GM21360 (cell line): ENCODE data around the gene SETD5.
"Not testable (repeated sequence)": the region's sequence is repeated elsewhere in the genome, so short reads cannot be mapped to it uniquely, and the experiment has no call there.

Experiments
- ATAC-seq: cut with Tn5 transposase; IDR thresholded peaks from one replicate; pipeline ENCODE4 v1.9.1; 2021; ENCODE audit warnings: mild to moderate bottlenecking, moderate library complexity; ENCODE audit not compliant: unreplicated experiment

Gene SETD5

DNA sequence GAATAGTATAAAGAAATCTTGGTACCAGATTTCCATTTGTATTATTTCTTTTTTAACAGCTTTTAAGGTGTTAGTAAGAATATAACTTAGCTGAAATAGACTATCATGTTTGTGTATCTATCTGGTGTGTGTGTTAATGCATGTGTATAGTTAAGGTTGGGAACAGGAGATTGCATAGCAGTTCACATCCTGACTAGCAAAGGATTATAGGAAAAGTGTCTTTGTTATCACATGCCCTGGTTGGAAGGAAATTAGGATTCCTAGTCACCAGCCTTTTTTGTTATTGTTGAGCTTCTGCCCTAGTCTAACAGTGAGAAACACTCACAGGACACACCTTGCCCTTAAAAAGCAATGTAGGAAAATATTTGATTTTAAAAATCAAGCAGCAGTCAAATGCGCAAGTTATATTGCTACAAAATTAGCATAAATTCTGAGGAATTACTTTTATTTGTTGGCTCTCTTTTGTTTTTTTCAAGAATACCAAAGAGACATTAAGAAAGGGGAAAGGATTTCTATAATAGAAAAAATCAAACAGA is 58.2 kb downstream of the SETD5 start:
- ATAC-seq = no peak

GRCh38 chr3:9467451-9467850 is 70.0 kb downstream of the SETD5 start:
- ATAC-seq = no peak

GRCh38 chr3:9468460-9468859 is 71.0 kb downstream of the SETD5 start:
- no peak for ATAC-seq

GRCh38 chr3:9469986-9470385 is 72.6 kb downstream of the SETD5 start:
- ATAC-seq = no peak

- ATAC-seq = no peak
Observed at GRCh38 chr3:9473496-9474065, 76.2 kb downstream of the SETD5 start.

DNA sequence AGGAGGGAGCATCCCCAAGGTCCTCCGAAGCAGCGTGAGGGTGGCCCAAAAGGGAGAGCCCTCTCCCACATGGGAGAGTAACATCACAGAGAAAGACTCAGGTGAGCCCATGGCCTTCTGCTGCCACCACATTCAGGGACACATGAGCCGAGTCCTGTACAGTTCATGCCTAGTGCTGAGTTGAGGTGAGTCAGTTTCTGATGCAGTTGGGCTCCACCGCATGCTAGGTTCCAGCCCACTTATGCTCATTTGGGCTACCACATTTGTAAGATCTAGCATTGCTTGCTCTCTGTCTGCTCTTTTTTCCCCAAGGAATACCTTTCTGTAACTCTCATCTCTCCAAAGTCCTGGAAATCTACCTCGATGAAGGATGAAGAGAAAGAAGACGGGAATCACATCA is 77.1 kb downstream of the SETD5 start:
- ATAC-seq = no peak

DNA sequence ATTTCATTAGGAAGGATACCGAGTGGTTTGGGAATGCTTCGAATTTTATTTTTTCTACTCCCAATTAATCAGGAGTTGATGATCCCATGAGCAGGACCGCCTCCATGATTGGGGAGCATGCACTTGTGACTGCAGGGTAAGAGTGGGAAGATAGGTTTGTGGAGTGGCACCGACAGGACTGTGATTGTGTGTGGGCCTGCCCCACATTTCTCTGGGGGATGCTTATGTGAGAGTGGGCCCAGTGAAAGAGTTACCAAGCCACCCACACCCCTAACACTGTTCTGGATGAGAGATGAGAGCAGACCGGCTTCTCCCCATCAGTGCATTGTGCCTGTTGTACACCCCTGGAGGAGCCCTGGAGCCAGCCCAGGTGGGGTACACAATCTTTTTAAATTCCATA is 79.5 kb downstream of the SETD5 start:
- ATAC-seq = no peak

GRCh38 chr3:9480265-9480664 is 82.8 kb downstream of the SETD5 start:
- ATAC-seq = no peak

DNA sequence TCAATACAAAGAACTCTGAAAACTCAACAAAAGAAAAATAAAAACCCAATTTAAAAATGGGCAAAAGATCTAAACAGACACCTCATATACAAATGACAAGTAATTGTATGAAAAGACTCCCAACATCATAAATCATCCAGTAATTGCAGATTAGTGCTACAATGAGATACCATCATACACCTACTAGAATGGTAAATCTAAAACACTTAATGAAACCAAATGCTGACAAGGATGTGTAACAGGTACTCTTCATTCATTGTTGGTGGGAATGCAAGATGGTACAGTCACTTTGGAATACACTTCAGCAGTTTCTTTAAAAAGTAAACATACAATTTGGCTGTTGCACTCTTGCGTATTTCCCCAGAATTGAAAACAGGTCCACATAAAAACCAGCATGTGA is 87.8 kb downstream of the SETD5 start:
- no peak for ATAC-seq

GRCh38 chr3:9491506-9491905 is 94.1 kb downstream of the SETD5 start:
- no peak for ATAC-seq

GRCh38 chr3:9494036-9494435 is 96.6 kb downstream of the SETD5 start:
- ATAC-seq = not testable (repeated sequence)

DNA sequence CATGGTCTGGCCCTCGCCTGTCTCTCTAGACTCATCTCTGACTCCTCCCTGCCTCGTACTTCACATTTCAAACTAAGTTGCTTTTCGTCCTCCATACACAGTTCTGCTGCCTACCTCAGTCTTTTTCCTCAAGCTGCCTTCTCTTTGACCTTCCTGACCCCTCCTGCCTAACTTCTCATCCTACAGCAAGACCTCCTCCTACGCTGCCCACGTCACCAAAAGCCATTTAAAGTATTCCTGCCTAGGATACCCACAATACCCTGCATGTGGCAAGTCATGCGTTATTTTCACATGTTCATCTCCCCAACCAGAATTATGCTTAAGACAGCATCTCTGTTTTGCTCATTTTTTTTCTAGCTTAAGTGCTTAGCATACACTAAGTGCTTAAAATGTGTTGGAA is 99.5 kb downstream of the SETD5 start:
- no peak for ATAC-seq

- ATAC-seq = no peak
Observed at GRCh38 chr3:9497821-9498565, 100.6 kb downstream of the SETD5 start.

DNA sequence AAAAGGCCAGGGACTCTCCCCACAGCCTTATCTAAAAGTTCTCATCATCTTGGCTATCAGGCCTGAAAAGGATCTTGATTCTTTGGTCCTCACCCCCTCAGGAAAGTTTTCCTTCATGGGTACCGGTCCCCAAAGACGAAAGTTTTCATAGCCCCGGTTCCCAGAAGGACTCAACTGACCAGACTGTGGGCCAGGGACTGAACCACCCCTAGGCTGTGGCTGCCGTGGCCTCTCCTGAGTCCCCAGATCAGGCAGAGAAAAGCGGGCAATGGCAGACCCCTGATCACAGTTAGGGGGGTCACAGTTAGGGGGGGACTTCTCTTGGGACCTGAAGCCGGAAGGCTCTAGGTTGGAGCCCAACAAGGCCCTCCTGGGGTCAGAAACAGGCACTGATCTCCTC is 101.4 kb downstream of the SETD5 start:
- no peak for ATAC-seq

GRCh38 chr3:9499455-9500107 is 102.2 kb downstream of the SETD5 start:
- no peak for ATAC-seq

GRCh38 chr3:9500108-9501050 is 103.0 kb downstream of the SETD5 start:
- ATAC-seq = no peak

DNA sequence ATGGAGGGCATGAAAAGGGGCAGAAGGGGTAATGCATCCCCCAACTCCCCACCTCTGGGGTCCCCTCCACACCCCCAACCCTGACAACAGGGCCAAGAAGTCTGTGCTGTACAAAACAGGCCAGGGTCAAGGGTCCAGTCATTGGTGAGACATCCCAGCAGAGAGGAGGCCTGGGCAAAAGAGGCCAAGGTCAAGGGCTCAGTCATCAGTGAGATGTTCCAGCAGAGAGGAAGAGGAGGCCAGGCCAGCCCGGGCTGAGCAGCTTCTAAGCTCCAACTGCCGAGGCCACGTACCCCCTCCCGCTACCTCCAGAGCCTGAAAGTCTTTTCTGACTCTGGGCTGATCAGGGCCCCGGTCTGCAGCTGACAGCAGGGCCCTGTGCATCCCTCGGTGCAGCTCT is 103.8 kb downstream of the SETD5 start:
- ATAC-seq = no peak

- no peak for ATAC-seq
Observed at GRCh38 chr3:9503283-9503682, 105.9 kb downstream of the SETD5 start.

DNA sequence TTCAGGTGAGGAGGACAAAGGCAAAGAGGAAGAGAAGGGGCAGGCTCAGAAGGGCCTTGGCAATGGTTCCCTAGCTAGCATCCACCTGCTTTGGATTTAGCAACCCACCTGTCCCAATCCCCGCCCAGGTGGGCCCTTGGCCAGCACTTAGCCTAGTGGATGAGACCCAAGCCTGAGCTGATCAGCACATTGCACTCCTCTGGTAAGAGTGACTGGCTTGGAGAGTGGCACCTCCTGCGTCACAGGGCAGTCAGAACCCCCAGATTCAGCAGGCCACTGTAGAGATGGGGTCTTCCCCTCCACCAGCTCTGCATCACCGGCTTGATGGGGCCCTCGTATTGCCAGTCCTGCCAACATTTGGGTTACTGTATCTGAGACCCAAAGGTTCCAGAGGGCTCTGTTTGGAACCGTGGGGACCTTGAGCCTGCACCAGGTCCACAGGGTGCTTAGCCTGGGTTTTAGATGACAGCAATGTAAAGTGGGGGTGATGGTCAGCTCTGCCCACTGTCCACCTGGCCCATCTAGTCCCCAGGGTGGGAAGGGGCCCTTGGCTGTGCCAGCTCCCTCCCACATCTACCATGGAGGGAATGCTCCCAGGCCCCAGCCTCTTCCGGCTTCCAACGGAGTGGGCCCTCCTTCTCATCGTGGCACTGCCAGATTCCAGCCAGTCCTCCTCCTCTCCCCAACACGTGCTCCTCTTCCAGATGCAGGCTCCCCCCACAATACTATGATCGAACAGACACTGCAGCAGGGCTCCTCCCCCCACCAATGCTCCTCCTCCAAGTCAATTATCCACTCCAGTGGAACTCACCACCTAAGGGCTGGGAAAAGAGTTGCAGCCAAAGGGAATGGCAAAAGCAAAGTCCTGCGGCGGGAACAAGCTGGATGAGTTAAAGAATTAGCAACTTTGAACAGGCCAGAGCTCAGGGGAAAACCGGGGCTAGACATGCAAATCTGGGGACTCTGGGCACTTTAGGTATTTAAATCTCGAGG is 110.5 kb downstream of the SETD5 start:
- no peak for ATAC-seq

DNA sequence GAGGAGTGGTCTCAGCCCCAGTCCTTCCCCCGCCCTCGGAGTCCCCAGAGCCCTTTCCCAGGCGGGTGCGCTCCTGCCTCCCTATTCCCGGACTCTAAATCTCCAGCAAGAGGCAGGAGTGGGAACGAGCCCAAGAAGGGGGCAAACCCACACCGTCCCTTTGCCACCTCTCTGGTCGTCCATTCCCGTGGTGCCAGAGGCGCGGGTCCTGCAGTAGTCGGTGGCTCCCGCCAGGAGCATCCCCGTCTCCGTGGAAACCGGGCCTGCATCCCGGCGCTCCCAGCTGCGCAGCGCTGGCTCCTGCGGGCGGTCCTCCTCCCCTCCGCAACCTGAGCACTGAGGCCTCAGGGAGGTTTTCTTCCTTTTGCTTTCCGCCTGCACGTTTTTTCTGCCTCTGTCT is 111.4 kb downstream of the SETD5 start:
- no peak for ATAC-seq
